Muscle of arm (tissue), 12 donors: Measurements from ENCODE around the gene RCOR1. TPM values are rescaled to one million over a fixed set of nuclear protein-coding genes. Genes with fewer than 3 reads are reported as not detected.
"Not testable (repeated sequence)": the region's sequence is repeated elsewhere in the genome, so short reads cannot be mapped to it uniquely, and the experiment has no call there.

Experiments
- DNase-seq: peaks from one replicate; pipeline ENCODE4 v3.0.0-alpha.2; 2013
- polyA plus RNA-seq, 12 donors: library from polyadenylated mRNA; unstranded; fragments of 120-200 nt; gene quantifications; one replicate each; pipeline ENCODE4 v1.2.1, GENCODE V29; 2013; ENCODE audit not compliant: insufficient read length in 12 of 12

RCOR1 gene
- polyA plus RNA-seq, 12 donors, result 24.0 to 57.7 (median 32.5) TPM; not detected in 1

DNA sequence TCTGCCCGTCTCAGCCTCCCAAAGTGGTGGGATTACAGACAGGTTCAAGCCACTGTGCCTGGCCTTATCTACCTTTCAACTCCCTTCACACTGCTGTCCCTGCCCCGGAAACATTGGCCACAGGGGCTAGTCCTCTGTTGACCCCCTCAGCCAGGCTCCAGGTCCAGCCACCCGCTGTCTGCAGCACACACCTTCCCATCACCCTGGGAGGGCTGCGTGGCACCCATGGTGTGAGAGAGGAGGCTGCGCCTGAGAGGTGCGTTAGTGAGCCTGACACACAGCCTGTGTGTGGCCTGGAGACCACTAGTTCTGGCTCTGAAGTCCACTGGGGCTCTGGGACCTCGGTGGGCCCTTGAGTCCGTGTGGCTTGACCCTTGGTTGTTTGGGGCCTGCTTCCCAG is 156.4 kb downstream of the RCOR1 start:
- DNase-seq, result no peak

DNA sequence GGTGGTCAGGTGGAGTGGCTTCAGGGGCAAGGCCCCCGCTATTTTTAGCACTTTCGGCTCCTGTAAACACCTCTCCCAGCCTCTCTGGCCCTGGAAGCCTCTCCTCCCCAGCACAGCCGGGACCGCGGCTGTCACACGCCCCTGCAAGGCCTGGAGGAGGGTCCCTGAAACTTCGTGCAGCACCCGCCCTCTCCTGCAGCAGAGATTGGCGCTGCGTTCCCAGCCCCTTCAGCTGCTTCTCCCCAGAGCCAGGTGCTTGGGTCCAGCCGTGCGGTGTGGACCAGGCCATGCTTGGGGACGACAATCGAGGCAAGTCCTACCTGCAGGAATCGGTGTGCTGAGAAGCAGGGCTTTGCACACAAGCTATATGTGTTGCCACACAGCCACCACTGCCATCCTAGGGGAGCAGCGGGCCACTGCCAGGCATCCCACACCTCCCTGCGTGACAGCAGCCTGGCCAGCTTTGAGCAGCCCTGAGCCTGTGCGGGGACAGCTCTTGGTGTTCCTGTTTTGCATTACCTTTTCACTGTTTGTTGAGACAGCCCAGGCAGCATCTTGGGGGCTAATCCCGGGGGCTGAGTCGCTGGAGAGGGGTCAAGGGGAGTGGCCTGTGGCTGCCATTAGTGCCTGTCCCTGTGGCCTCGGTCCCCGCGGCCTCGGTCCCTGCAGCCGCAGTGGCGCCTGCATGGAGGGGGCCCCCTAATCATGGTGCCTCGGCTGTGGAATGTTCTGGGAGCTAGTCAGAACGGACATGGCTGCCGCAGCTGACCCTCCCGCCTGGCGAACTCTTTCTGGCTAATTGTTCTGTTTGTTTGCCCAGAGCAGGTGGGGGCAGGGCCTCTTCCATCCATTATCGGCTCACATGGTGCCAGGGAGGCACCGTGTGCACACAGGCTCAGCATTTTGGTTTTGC is 157.2 kb downstream of the RCOR1 start:
- DNase-seq, result no peak

DNA sequence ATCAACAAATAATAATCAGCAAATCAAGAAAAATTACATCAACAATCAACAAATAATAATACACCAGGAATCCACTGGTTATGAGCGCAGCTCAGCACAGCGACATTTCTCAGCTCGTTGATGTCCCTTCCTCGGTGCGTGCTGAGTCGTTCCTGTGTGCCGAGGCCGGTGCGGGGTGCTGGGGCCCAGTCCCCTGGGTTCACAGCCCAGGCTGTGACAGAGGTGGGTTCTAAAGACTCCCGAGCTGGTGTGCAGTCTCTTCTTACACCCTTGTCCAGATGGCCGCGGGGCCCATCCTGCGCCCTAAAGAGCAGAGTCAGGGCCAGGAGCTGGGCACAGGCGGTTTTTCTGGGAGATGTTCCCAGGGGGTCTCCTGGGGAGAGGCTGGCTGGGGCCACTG is 157.9 kb downstream of the RCOR1 start:
- no peak for DNase-seq

DNA sequence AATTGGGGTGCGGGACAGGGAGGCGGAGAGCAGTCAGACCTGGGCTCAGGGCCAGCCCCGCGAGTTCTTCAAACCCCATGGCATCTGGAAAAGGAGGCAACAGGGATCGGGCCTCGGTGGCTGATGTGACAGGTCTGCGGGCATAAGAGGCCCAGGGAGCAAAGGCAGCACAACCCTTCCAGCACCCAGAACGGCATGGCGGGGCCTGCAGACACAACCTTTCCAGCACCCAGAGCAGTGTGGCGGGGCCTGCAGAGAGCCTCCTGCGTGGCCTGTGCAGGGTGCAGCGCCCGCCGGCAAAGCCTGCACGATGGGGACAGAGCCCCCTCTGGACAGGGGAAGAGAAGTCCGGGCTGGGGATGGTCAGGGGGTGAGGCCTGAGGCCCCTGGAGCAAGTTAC is 158.6 kb downstream of the RCOR1 start:
- no peak for DNase-seq

DNA sequence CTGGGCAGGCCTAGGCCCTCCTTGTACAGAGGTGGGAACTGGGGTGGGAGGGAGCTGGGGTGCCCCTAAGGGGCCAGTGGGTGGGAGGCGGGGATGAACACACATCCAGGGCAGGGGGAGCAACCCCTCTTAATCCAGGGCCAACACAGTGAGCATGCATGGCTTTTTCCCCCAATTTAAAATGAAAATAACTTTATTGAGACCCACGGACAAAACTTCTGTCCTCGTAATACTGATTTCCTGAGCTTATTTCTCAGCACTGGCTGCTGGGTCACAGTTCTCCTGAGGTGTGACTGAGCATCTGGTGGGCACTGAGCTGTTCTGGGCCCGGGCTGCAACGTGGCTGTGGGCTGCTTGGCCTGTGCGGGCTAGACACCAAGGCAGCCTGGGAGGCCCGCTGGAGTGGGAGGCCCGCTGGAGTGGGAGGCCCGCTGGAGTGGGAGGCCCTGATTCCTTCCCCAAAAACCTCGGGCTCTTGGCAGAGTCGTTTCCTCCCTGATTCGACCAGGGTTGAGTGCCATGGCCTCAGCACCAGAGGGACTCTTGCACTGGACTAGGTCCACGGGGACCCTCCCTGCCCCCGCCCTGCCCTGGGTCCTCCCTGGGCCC is 159.9 kb downstream of the RCOR1 start:
- no peak for DNase-seq

DNA sequence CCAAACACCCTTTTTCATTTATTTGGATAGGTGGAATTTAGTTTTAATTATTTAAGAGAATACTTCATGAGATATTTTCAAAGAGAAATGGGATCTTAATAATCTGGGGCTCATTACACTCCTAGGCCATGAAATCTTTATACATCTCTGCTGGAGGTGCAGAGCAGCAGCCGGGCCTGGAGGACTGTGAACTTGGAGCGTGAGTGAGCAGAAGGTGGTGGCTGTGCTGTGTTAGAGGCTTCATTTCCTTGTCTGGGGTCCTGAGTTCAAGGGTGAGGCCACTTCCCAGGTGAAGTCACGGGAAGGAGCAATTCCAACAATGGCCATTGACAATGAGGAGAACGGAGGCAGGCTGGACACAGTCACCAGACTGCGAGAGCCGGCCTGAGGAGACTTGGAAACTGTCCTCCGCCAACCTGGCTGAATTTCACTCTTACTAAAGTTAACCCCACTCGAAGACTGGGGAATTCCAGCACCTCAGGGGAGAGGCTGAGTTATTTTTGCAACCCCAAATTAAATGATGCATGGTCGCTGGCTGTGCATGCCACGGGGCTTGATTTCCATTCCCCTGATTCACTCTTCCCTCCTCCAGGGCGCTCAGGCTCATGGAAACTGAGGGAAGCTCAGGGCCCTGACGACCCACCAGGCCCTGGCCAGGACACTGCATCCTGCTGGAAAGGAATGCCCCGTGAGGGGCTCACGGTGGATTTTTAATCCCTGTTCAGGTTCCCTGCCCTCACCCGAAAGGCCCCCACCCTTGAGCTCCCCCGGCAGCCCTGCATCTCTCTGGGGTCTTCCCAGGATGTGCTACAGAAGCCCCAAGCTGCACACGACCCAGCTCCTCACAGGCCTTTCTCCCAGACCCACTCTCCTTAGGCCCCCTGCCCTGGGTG is 162.2 kb downstream of the RCOR1 start:
- no peak for DNase-seq

DNA sequence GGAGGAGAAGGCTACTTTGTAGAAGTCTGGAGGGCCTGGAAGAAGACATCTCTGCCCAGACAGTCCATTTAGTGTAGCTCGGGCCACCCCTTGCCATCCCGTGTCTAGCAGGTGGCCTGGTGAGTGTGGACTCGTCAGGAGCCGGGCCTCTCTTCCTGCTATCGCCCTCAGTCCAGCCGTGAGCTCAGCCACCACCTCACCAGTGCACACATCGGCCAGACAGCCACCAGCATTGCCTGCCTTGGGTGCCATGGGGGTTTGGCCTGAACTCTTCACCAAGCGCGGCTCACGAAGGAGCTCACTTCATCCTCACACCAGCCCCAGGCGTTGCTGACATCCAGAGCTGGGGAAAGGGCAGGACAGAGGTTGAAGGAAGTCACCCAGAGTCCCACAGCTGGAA is 165.2 kb downstream of the RCOR1 start:
- DNase-seq, result no peak

DNA sequence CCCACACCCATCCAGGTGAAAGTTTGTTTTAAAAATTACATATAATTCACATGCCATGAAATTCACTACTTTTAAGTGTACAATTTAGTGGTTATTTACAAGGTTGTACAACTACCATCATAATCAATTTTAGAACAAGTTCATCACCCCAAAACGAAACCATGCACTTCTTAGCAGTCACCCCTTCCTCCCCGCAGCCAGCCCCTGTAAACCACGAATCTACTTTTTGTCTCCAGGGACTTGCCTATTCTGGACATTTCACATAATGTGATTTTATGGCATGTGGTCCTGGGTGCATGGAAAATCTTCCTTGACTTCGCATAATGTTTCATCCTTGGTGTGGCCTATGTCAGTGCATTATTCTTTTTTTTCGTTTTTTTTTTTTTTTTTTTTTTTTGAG is 165.6 kb downstream of the RCOR1 start:
- no peak for DNase-seq

DNA sequence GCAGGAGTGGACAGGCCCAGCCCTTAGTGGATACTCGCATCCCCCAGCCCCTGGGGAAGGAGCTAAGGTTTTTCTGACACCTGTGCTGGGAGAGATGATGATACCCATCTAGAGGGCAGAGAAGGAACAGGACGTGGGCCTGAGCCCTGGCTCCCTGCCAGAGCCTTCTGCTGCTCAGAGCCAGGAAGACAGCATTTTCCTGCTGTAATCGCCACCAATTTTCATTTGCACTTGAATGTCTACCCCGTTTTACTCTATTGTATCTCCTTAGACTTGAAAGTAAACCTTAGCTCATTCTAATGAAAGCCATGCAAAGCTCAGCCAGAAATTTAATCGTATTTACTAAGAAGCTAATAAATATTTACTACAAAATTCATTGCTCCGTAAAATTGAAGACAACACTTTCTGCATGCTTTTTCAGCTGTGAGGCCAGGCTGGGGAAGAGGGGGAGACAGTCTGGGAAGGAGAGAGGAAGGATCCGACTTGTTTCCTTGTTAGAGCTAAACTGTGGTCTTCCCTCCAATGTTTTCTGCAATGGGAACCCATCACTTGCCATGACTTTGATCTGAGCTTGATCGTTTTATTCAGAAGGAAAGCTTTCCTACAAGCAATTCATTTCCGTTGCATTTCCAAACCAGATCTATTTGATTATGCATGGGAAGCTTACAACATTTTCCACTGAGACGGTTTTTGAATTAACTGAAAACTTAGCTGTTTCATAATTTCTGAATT is 167.2 kb downstream of the RCOR1 start:
- peak; percentile 34 for DNase-seq

DNA sequence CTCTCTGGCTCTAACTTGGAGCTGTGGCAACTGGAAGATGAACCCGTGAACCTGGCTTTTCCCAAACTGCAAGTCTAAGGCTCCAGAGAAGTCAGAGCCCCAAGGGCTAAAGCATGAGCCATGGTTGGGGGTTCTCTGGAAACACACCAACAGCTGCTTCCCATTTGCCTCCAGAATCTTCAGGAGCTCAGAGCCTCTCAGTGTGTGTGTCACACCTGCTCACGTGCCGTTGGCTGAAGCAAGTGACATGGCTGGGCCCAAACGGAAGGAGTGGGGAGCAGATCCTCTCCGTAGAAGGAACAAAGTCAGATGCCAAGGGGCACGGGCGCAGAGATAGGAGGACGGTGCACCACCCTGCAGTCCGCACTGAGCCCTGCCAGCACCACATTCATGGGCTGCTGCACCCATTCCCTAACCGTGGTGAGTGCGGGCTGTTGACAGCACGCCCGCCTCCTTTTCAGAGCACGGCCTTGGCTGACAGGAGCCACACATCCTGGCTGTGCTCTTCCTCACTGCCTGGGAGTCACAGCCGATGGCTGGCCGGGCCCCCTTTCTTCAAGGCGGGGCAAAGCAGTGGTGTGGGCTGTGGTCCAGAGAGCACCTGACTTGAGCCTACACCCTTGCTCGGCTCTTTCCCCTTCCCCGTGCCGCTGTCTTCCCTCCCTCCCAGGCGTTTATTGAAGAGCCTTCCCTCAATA is 168.2 kb downstream of the RCOR1 start:
- DNase-seq, result peak; percentile 32

DNA sequence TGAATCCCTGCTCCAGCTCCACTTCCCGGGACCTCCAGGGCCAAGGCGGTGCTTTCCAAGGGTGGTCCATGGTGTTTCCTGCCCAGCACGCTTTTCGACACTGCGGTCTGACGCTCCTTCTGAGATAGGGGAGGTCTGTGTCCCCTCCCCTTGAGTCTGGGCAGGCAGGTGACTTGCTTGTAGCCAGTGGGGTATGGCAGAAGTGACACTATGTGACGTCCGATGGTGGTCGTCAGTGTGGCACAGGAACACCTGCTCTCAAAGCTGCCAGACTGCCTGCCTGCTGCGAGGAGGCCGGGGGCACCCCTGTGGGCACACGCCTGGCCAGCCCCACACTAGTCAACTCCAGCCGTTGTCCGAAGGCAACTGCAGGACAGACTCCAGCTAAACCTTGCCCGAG is 168.8 kb downstream of the RCOR1 start:
- no peak for DNase-seq

DNA sequence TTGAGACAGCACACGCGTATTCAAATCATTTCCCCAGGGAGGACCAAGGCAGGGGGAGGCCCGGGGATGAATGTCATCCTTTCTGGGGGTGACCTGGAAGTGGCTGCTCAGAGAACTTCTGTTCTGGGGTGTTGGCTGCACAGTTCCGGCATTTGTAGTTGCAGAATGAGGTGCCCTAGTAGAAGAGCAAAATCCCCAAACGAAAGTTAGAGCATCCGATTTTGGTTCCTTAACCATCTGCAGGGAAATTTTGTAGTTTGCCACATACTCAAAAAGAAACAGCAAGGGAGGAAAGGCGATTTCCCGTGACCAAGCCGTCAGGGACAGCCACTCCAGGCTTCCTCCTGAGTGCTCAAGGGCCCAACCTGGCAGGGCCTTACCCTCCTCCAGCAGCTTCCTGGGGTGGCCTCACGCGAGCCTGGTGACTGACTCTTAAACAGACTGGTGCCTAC is 171.8 kb downstream of the RCOR1 start:
- no peak for DNase-seq

DNA sequence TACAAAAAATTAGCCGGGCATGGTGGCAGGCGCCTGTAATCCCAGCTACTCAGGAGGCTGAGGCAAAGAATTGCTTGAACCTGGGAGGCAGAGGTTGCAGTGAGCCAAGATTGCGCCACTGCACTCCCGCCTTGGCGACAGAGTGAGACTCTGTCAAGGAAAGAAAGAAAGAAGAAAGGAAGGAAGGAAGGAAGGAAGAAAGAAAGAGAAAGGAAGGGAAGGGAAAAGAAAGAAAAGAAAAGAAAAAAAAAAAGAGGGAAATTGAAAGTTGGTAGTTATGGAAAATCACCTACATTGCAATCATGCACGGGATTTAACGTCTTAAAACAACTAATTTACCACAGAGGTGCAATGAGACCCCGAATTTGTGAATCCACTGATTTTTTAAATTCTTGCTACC is 173.3 kb downstream of the RCOR1 start:
- not testable (repeated sequence) for DNase-seq

DNA sequence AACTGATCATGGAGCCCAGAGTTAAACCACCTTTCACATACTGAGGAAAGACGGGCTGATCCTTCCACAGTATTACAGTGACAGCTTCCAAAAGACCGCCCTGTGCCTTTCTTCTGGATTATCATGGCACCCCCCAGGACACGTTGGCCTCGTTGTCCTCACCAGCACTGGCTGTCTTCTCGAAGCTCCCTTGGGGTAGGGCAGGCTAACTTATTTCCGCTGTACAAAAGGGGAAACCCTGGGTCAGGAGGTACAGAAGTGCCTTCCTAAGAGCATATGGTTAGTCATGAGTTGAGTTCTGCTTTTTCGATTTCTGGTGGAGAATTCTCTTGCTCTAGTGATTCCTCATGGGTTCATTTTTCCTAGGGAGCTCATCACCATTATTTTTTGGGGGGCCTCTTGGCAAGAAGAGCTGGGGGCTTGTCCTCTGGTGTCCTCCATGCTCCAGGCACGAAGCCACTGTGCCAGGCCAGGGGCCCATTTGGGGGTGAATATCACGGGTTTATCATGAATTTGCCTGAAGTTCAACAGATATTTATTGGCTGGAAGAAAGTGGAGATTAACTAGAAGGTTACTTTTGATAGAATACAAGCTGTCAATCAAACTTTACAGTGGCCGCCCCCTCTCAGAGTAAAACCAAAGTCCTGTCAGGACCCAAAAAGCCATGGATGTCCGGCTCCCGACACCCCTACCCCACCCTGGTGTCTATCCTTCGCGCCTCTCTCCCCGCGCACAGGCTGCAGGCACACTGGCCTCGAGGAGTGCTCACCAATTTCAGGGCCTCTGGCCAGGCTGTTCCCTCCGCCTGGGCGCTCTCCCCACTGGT is 176.0 kb downstream of the RCOR1 start:
- DNase-seq, result no peak

DNA sequence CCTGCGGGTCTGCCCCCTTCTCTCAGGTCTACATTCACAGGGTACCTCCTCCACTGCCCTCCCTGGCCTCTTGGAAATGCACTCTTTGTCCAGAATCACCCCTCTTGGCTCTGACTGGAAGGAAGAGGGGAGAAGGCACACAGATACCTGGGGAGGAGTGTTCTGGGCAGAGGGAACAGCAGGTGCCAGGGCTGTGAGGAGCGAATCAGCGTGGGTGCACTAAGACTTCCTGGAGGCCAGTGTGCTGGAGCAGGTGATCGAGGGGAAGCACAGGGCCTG is 176.5 kb downstream of the RCOR1 start:
- no peak for DNase-seq

DNA sequence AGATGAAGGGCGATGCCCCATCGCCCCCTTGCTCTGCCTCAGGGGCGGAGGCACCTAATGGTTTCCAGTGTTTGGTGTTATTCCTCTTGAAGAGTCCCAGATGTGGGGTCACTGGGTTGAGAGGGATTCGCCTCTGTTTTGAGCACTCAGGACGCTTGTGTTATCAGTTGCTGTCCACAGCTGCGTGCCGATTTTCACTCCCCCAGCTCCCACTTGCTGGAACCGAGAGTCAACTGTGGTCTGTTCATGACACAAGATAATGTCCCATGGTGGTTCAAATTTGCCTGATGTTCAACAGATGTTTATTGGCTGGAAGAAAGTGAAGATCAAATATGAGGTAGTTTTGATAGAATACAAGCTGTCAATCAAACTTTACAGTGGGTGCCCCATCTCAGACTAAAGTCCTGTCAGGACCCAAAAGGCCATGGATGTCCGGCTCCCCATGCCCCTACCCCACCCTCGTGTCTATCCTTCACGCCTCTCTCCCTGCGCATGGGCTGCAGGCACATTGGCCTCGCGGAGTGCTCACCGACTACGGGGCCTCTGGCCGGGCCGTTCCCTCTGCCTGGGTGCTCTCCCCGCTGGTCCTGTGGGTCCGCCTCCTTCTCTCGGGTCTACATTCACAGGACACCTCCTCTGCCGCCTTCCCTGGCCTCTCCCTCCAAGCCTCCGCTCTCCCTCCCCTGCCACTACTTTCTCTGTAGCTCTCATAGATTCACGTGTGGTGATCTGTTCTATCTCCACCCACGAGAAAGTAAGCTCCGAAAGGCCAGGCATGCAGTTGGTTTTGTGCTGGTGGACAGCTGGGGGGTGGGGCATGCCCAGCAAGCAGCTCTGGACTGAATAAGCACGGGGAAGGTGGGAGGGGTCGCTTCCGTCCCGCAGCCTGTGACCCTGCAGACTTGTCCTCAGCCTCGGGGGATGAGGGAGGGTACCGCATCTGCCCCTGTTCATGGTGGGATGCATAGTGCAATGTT is 178.0 kb downstream of the RCOR1 start:
- DNase-seq, result no peak

DNA sequence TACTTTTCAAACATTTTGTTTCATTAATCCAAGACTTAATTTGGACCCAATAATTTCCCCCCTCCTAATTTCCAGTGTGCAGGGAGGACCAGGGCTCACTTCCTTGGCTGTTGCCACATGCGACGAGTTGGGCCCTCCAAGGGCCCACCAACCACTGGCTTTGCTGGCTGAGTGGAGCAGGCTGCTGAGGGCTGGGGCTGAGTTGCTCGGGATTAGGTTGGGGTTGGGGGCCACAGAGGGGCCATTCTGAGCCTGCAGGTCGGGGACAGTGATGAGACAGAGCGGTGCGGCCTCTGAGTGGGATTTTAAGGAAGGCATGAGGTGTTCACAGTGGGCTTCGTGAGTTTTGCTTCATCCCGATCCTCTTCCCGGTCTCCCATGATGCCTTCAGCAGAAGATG is 178.7 kb downstream of the RCOR1 start:
- no peak for DNase-seq

DNA sequence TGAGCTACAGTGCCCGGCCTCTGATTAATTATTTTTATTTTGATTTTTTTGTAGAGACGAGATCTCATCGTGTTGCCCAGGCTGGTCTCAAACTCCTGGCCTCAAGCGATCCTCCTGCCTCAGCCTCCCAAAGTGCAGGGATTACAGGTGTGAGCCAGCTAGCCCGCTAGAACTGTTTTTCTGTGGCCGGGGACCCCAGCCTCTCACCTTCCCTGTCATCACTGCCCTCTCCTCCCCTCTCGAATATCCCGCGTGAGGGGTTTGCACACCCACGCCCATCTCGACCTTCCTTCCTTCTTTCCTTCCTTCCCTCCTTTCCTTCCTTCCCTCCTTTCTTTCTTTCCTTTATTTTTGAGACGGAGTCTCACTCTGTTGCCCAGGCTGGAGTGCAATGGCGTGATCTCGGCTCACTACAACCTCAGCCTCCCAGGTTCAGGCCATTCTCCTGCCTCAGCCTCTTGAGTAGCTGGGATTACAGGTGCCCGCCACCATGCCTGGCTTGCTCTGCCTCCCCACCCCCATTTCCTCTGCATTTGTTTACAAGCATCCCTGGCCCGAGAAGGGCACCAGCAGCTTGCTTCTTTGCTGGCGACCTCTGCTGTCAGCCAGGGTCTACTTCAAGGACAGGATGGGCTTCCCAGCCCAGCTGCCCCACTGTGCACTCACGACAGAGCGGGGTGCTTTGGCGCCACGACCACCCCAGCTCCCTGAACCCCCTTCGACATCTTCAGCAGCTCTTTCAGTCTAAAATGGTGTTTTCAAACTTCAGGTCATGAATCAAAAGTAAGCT is 180.5 kb downstream of the RCOR1 start:
- no peak for DNase-seq
